ENCODE data around the gene KIF22.
"Not testable (repeated sequence)": the region's sequence is repeated elsewhere in the genome, so short reads cannot be mapped to it uniquely, and the experiment has no call there.

The KIF22 gene

DNA sequence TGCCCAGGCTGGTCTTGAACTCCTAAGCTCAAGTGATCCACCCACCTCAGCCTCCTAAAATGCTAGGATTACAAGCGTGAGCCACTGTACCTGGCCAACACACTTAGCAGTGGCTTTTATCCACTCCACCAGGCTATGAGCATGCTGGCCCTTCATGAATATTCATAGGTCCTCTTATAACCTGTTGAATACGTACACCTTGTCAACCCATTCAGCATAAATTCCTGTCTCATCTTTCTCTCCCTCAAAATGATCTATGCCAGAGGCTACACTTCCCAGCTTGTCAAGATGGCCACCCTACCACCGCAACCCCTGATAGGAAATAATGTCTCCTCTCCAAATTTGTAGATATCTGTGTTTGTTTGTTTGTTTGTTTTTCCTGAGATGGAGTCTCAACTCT, 23.5 kb upstream of the KIF22 start:
- no peak for DNase-seq

DNA sequence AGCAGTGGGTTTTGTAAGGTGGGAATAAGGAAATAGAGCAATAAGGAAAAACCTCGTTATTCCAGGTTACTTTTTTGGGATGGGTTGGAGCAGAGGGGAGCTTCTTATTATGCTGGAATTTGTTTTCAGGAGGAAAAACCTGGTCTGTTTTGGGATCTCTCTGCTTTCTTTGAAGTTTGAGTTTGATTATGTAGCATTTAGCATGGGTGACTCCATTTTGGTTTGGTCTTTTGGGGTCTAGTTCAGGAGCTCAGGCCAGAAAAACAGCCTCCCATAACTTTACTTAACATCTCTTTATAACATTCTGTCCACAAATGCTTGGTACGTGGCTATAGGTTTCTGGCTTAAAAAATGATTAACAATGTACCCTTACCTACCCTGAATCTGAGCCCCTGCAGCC, 21.0 kb upstream of the KIF22 start:
- DNase-seq = no peak

DNA sequence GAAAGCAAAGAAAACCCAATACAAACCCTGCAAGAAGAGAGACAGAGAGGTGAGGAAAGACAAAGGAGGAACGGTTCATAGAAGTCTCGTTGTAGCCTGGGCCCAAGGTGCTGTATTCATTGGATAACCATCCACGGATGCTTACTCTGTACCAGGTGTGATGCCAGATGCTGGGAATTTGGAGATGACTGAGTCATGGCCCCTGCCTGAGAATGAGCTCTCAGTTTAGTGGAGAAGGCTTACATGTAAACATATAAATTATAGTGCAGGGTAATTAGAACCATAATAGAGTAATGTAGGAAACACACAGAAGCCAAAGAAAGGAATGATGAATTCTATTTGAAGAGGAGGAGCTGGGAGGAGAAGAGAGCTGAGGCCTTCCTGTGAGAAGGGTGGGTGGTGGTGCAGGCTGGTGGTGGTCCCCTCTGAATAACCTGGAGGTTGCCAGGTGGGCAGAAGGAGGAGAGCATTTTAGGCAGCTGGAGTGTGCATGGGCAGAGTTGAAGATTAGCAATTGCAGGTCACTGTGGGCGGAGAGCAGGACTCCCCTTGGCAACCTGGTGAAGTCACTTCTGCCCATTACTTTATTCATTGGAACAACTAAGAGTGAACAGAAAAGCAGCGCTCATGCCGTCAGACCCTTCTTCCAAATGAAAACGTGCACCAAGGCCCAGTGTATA, 20.2 kb upstream of the KIF22 start:
- DNase-seq = no peak

DNA sequence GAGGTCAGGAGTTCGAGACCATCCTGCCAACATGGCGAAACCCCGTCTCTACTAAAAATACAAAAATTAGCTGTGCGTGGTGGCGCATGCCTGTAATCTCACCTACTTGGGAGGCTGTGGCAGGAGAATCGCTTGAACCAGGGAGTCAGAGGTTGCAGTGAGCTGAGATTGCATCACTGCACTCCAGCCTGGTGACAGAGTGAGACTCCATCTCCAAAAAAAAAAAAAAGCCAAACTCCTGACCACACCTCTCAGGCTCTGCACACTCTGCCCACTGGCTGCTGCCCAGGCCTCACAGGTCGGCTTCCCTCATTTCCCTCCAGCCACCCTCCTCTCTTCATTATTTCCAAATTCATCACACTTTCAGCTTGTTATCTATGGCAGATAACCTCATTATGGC, 18.2 kb upstream of the KIF22 start:
- DNase-seq = not testable (repeated sequence)

DNA sequence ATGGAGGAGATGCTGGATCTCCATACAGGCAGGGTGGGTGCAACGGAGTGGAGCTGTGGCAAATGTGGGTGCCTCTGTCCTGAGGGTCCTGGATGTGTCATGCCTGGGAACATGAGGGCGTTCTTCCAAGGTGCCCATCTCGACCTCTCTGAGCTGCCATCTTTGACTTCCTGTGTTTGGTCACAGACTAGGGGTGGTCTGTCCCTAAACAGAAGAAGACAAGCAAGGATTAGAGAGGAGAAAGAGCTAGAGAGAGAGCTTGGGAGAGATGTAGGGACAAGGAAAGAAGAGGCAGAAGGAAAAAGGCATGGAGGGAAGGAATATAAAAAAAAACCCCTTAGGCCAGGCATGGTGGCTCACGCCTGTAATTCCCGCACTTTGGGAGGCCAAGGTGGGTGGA, 15.8 kb upstream of the KIF22 start:
- DNase-seq = no peak

DNA sequence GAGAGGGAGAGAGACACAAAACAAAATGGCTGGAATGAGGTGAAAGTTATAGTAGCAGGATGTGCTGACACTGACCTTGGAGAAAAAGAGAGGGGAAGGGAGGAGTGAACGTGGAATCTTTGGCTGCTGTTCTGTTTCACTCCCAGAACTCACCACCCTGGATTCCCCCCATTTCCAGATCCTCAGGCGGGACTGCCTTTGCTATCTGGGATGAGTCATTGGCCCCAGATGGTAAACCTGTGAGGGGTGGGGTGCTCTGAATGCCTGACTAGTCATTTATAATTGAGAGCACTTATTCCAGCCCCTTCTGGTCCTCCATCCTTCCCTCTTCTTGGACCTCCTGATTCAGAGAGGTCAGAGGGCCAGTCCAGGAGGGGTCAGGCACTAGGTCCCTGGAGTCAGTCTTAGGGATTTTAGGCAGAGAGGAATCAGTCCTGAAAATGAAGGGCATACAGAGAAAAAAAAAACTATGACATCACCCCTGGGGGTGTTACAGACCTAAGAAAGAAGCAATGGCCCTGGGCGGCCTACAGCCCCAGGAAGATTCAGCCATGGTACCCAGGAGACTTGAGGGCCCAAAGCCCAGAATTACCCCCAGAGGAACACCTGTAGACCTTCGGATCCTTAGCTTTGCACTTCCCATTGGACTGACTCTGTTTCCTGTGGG, 14.7 kb upstream of the KIF22 start:
- no peak for DNase-seq

DNA sequence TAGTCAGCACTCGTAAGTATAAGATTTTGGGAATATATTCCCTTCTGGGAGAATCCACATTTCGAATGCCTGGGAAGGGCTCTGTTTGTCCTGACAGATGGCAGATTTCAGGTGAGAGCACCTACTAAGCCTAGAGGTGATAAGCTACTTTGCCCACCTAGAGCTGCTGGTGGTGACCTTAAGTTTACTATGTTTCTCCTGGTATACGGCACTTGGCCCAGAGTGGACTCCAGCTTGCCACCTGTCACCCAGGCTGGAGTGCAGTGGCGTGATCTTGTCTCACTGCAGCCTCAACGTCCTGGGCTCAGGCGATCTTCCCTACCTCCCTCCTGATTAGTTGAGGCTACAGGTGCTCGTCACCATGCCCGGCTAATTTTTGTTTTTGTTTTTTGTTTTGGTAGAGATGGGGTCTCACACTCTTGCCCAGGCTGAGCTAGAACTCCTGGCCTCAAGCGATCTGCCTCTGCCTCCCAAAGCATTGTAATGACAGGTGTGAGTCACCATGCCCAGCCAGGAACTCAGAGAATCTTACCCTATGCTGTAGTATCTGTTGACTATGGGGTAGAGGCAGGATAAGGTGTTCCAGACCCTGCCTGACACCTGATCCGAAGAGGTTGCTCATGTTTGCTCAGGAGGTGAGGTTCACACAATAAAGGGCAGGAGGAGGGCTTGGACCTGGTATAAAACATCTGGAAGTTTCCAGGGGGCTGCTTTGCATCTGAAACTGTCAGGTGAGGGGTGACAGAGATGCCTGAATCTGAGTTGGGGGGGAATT, 12.8 kb upstream of the KIF22 start, which contains the start of gene ZG16:
ZG16 (plus strand) TSS at position 681 of the 775 bp plus-strand sequence. CDS start 1,011 bp downstream, outside the sequence.
- DNase-seq = no peak

DNA sequence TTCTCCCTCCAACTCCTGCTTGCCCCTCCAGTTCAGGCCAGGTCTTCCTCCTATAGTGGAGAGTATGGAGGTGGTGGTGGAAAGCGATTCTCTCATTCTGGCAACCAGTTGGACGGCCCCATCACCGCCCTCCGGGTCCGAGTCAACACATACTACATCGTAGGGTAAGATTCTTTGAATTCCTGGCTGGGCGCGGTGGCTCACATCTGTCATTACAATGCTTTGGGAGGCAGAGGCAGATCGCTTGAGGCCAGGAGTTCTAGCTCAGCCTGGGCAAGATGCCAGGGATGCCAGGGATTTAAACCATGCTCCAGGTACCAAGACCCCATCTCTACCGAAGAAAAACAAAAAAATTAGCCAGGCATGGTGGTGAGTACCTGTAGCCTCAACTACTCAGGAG, 11.1 kb upstream of the KIF22 start:
- DNase-seq = no peak

DNA sequence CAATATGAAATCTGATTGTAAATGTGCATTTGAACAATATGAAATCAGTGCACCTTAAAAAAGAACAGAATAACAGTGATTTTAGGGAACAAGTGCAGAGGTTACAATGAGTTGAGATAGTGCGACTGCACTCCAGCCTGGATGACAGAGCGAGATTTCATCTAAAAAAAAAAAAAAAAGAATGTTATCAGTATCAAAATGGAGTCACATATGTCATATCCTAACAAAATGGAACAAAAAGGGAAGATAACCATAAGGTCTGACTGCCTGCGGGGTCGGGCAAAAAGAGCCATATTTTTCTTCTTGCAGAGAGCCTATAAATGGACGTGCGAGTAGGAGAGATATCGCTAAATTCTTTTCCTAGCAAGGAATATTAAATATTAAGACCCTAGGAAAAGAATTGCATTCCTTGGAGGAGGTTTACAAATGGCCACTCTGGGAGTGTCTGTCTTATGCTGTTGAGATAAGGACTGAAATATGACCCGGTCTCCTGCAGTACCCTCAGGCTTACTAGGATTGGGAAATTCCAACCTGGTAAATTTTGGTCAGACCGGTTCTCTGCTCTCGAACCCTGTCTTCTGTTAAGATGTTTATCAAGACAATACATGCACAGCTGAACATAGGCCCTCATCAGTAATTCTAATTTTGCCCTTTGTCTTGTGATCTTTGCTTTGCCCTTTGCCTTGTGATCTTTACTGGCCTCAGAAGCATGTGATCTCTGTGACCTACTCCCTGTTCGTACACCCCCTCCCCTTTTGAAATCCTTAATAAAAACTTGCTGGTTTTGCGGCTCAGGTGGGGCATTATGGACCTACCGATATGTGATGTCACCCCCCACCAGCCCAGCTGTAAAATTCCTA, 7.2 kb upstream of the KIF22 start:
- not testable (repeated sequence) for DNase-seq

DNA sequence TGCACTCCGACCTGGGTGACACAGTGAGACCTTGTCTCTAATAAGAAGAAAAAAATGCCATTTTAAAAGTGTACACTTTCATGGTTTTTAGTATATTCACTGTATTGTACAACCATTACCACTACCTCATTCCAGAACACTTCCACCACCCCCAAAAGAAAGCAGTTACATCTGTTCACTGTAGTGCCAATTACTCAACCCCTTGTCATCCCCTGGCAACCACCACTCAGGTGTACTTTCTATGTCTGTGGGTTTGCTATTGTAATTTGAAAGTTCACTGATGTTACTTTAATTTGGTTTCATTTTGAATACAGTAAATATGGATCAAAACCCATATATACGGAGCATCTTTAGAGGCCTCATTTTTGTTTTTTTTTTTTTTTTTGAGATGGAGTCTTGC, 6.4 kb upstream of the KIF22 start:
- no peak for DNase-seq

DNA sequence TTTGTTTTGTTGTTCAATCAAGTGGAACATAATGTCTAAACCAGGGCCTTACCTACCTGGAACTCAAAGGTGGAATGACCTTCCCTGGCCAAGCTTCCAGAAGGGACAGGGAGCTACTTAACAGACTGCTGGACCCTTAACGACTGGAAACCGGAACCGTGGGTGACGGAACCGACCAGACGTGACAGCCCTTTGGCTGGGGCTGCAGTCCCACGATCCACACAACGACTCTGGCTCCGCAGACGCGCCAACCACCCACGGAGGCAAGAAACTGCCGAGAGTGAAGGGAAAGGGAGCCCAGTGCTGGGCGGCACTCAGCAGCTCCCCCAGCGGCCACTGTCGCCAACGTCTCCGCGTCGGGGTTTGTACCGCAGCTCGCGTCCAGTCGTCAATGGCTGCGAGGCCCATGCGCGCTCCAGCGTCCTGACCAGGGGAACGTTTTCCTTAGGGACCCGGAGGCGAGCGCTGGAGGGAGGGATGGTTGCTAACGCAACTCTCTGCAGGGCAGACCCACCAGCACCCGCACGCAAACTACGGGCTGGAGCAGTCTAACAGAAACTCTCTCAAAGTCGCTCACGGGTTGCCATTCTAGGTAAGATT, 5.5 kb upstream of the KIF22 start:
- DNase-seq = peak; percentile 72 to 83

DNA sequence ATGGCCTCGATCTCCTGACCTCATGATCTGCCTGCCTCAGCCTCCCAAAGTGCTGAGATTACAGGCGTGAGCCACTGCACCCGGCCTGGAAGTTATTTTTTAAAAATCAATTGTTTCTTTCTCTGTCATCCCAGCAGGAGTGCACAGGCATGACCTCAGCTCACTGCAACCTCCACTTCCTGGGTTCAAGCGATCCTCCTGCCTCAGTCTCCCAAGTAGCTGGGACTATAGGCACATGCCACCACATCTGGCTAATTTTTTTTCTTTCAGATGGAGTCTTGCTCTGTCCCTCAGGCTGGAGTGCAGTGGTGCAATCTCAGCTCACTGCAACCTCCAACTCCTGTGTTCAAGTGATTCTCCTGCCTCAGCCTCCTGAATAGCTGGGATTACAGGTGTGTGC, 3.4 kb upstream of the KIF22 start:
- not testable (repeated sequence) for DNase-seq

DNA sequence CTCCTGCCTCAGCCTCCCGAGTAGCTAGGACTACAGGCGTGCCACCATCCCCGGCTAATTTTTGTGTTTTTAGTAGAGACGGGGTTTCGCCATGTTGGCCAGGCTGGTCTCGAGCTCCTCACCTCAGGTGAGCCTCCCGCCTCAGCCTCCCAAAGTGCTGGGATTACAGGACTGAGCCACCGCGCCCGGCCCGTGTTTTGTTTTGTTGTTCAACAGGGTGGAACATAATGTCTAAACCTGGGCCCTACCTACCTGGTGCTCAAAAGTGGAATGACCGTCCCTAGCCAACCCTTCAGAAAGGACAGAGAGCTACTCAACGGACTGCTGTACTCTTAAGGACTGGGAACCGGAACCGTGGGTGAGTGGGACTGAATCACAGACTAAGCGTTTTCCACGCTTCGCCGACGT, 772 bp upstream of the KIF22 start:
- no peak for DNase-seq

DNA sequence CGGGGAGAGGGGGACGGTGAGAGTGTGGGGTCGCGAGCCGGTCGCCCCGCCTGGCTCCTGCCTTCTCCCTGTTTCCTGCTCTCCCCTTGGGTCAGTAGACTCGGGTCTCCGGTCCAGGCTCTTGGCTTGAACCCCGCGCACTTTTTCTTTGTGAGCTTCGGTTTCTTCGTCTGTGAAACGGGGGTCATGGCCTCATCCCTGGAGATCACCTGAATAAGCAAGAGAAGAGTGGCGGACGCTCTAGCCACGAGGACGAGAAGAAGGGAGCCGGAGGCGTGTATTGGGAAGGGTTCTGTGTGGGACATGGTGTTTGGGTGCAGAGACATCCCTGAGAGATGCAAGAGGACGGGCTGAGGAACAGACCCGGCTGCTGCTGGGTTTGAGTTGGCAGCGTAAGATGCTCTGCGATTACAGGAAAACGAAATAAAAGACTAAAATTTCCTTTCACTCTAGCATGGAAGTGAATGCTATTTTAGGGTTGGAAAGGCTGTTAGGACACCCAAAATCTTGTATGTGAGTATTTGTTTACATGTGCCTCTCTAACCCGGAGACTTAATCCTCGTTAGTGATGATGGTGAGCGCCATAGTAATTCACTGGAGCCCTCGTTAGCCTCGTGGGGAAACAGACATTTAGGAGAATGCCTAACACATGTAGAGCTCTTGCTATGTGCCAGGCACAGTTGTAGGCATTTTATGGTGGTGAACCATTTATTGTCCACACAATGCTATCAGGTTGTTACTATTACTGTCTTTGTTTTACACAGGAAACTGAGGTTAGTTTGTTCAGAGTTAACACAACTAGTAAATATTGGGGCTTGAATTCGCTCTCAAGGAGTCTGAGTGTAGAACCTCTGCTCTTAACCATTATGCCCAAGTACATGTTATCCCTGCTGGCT, 646 bp downstream of the KIF22 start:
- no peak for DNase-seq

DNA sequence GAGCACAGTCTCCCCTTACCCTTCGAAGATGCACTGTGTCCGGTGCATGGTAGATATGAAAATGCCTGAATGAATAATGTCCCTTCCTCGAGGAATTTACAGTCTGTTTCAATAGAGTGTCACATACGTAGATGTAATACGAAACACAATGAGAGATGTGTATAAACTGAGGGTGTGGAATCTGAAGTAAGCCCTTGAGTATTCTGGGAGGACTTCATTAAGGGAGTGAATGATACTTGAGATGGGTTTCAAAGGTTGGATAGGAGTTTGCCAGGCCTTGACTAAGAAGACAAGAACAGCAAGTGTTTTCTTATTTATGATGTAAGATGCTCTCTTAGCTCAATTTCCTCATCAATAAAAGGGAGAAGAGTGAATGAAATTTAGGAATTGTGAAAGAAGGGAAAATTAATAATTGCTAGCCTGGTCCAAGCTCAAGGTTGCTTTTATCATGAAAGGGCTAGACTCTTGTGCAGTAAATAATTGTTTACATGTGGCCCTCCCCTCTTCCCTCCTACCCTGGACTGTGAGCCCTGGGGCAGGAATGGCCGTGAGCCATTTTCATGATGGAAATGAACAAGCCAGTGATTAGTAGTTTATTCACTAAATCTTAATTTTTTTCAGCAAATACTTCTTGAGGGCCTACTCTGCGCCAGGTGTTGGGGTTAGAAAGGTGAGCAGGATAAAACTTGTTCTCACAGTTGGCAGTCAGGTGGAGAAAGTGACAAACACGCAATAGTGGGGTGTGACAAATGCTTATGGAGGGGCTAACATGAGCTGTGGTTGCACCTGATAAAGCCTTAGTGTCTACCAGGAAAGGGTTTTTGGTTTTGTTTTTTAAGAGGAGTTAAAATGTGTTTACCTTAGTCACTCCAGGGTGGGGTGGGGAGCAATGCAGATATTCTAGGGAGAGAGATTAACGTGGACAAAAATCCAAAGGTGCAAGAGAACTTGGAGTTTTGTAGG, 1.6 kb downstream of the KIF22 start:
- DNase-seq = no peak

DNA sequence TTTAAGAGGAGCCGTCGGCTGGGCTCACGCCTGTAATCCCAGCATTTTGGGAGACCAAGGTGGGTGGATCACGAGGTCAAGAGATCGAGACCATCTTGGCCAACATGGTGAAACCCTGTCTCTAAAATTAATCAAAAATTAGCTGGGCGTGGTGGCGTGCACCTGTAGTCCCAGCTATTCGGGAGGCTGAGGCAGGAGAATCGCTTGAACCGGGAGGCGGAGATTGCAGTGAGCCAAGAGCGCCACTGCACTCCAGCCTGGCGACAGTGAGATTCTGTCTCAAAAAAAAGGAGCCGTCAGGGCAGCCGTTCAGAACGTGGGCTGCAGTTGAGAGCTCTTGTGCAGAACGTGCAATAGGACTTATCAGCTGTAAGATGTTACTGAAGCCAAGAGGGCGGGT, 2.6 kb downstream of the KIF22 start:
- DNase-seq = not testable (repeated sequence)

DNA sequence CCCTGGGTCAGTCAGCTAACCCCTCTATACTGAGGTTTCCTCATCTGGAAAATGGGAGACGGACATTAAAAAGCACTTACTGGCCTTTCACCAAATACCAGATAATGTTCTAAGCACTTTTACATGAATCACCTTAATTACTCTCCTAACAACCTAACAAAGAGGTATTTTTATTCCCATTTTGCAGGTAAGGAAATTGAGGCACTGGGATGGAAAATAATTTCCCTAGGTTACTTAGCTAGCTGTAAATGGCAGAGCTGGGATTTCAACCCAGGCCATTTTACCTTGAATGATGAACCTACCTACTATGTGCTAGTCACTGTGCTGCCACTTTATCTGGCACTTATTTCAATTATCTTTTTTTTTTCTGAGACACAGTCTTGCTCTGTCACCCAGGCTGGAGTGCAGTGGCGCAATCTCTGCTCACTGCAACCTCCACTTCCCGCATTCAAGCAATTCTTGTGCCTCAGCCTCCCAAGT, 3.7 kb downstream of the KIF22 start:
- no peak for DNase-seq

DNA sequence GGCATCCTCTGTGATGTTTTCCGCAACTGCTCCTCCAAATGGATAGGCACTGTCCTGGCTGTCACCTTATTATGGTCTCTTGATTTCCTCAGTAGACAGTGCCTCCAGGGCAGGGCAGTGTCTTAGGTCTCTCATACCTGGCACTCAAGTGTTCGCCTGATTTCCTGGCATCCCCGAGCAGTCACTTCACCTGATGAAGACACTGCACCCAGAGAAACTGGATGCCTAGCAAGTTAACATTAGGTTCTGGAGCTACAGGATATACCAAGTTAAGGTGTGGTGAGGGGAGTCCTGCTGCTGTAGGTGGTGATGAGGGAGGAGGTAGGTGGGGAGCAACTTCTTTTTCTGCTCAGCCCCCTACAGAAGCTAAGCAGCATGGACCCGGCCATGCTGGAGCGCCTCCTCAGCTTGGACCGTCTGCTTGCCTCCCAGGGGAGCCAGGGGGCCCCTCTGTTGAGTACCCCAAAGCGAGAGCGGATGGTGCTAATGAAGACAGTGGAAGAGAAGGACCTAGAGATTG, 11.9 kb downstream of the KIF22 start:
- no peak for DNase-seq

DNA sequence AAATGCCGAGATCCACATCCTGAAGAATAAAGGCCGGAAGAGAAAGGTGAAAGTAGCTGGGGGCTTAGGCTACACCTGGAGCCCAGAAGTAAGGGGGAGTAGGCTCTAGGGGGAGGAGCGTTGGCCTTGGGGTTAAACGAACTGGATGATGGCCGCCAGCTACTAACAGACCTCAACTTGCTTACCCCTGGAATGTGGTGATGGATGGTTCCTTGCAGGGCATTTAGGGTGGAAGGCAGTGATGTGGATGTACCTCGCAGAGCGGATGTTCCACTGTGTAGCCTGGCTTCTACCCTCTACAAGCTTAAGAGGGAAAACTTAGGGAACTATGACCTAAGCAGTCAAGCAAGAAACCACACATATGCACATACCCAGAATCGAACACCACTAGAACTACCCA, 13.5 kb downstream of the KIF22 start:
- no peak for DNase-seq
